Mesenchymal stem cell (in vitro differentiated cells and primary cell): ENCODE results near the gene SPAG8.

Source experiments
- DNase-seq: peaks from one replicate; pipeline ENCODE4 v3.0.0-alpha.2; 2013
- H2AFZ ChIP-seq: one replicate; pipeline ENCODE4 v1.6.1; 2013; ENCODE audit warnings: low read depth, mild to moderate bottlenecking, control low read depth, inconsistent platforms, low read length, moderate library complexity
- H2AK5ac ChIP-seq: 2 replicates; pipeline ENCODE4 v1.6.1; 2013; ENCODE audit warnings: low read length, moderate library complexity, mild to moderate bottlenecking, inconsistent platforms; ENCODE audit not compliant: severe bottlenecking
- H2BK120ac ChIP-seq: one replicate; pipeline ENCODE4 v1.6.1; 2013; ENCODE audit warnings: low read depth, mild to moderate bottlenecking, inconsistent platforms, low read length, moderate library complexity
- H2BK12ac ChIP-seq, 2 experiments: one replicate each; pipeline ENCODE4 v1.6.1; 2013; ENCODE audit warnings: inconsistent platforms in 2 of 2, low read length in 2 of 2, mild to moderate bottlenecking in 2 of 2, moderate library complexity in 2 of 2, control low read depth in 1 of 2
- H2BK15ac ChIP-seq: one replicate; pipeline ENCODE4 v1.6.1; 2013; ENCODE audit warnings: mild to moderate bottlenecking, low read depth, inconsistent platforms; ENCODE audit not compliant: poor library complexity, severe bottlenecking
- H2BK5ac ChIP-seq: 2 replicates; pipeline ENCODE4 v1.6.1; 2013; ENCODE audit warnings: low read depth, mild to moderate bottlenecking, low read length, control low read depth, inconsistent platforms; ENCODE audit not compliant: poor library complexity, severe bottlenecking
- H3K14ac ChIP-seq, 2 experiments: one replicate each; pipeline ENCODE4 v1.6.1; 2013; ENCODE audit warnings: inconsistent platforms in 2 of 2, low read length in 2 of 2, control low read depth in 1 of 2, mild to moderate bottlenecking in 1 of 2, moderate library complexity in 1 of 2
- H3K18ac ChIP-seq, 2 experiments: one replicate each; pipeline ENCODE4 v1.6.1; 2013; ENCODE audit warnings: inconsistent platforms in 2 of 2, low read length in 2 of 2, control low read depth in 1 of 2, low read depth in 1 of 2, mild to moderate bottlenecking in 1 of 2
- H3K23ac ChIP-seq, 2 experiments: one replicate each; pipeline ENCODE4 v1.6.1; 2013; ENCODE audit warnings: inconsistent platforms in 2 of 2, low read length in 2 of 2, mild to moderate bottlenecking in 2 of 2, moderate library complexity in 2 of 2, control low read depth in 1 of 2
- H3K27ac ChIP-seq: 2 replicates; pipeline ENCODE4 v1.5.1; 2013; ENCODE audit warnings: mild to moderate bottlenecking, moderate library complexity, low read length, control low read depth, inconsistent platforms; ENCODE audit not compliant: poor library complexity, severe bottlenecking
- H3K27me3 ChIP-seq, 2 experiments: 2 replicates each; pipeline versions ENCODE4 v1.6.1 to v1.7.0; 2013; ENCODE audit warnings: low read length in 2 of 2, mild to moderate bottlenecking in 2 of 2, moderate library complexity in 2 of 2, control low read depth in 1 of 2, inconsistent platforms in 1 of 2; ENCODE audit not compliant: control insufficient read depth in 1 of 2, insufficient read depth in 1 of 2
- H3K36me3 ChIP-seq, 2 experiments: 2 replicates each; pipeline versions ENCODE4 v1.6.1 to v1.7.0; 2013; ENCODE audit warnings: low read length in 2 of 2, control low read depth in 1 of 2, inconsistent platforms in 1 of 2, low read depth in 1 of 2, mild to moderate bottlenecking in 1 of 2; ENCODE audit not compliant: insufficient read depth in 2 of 2, control insufficient read depth in 1 of 2
- H3K4ac ChIP-seq, 2 experiments: one replicate each; pipeline ENCODE4 v1.6.1; 2013; ENCODE audit warnings: inconsistent platforms in 2 of 2, low read length in 2 of 2, mild to moderate bottlenecking in 2 of 2, moderate library complexity in 2 of 2, control low read depth in 1 of 2, low read depth in 1 of 2
- H3K4me1 ChIP-seq: 2 replicates; pipeline ENCODE4 v1.6.1; 2013; ENCODE audit warnings: low read depth, low read length, control low read depth; ENCODE audit not compliant: control insufficient read depth, insufficient read depth
- H3K4me2 ChIP-seq: 2 replicates; pipeline ENCODE4 v1.6.1; 2013; ENCODE audit warnings: low read length, mild to moderate bottlenecking, inconsistent platforms; ENCODE audit not compliant: poor library complexity, severe bottlenecking
- H3K4me3 ChIP-seq, 2 experiments: 2 replicates each; pipeline versions ENCODE4 v1.5.1 to v1.7.0; 2013; ENCODE audit warnings: low read length in 2 of 2, mild to moderate bottlenecking in 2 of 2, control low read depth in 1 of 2, low read depth in 1 of 2; ENCODE audit not compliant: insufficient read depth in 1 of 2
- H3K79me1 ChIP-seq: replicated peaks from 2 replicates; pipeline ENCODE4 v1.6.1; 2013; ENCODE audit warnings: mild to moderate bottlenecking, control low read depth, low read length, inconsistent platforms; ENCODE audit not compliant: poor library complexity, severe bottlenecking
- H3K9ac ChIP-seq: 2 replicates; pipeline ENCODE4 v1.7.0; 2013; ENCODE audit warnings: mild to moderate bottlenecking, low read length, moderate library complexity
- H3K9me3 ChIP-seq: 2 replicates; pipeline ENCODE4 v1.7.0; 2013; ENCODE audit warnings: mild to moderate bottlenecking, low read length; ENCODE audit not compliant: control insufficient read depth
- H4K8ac ChIP-seq: one replicate; pipeline ENCODE4 v1.6.1; 2013; ENCODE audit warnings: inconsistent platforms, mild to moderate bottlenecking, low read length, moderate library complexity
- H4K91ac ChIP-seq: one replicate; pipeline ENCODE4 v1.6.1; 2013; ENCODE audit warnings: mild to moderate bottlenecking, low read length, inconsistent platforms
- WGBS: methylation state at CpG from one replicate; pipeline ENCODE4 v1.1.7; 2013; ENCODE audit warnings: mixed read lengths; 5-methylcytosine and 5-hydroxymethylcytosine counted together

Gene SPAG8

DNA sequence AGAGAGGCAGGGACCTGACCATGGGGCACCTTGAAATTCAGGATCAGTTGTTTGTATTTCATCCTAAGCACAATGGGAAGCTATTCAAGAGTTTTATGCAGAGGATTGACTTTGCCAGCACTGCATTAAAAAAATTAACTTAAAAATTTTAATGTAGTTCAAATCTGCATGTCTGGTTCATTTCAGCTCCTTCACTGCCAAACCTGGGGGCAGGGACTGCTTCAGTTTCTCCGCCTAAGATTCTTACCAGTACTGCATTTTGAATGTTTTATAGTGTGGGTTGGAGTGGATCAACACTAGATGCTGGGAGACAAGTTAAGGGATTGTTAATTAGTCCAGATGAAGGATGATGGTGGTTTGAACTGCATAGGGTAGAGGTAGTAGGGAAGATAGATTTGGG is 42.3 kb downstream of the SPAG8 start:
- H3K27me3 ChIP-seq = no peaks in the 10 kb centered on the region
- H4K8ac ChIP-seq = no peak overlapping the region
- H3K18ac ChIP-seq = no peak overlapping the region
- WGBS = 97% methylated on average over 1 of the region's 1 CpG
- no peak overlapping the region for H2BK120ac ChIP-seq
- no peak overlapping the region for H3K4me2 ChIP-seq
- no peak overlapping the region for H2BK5ac ChIP-seq
- peaks cover 2% of the 10 kb centered on the region for H3K4me1 ChIP-seq
- no peak overlapping the region for H3K4ac ChIP-seq
- no peak overlapping the region for H4K91ac ChIP-seq
- no peak overlapping the region for H2BK12ac ChIP-seq
- no peaks in the 10 kb centered on the region for H3K9me3 ChIP-seq
- H3K27ac ChIP-seq = no peak overlapping the region
- H3K9ac ChIP-seq = no peak overlapping the region
- peaks cover 0 to 3% of the 10 kb centered on the region in 2 experiments for H3K36me3 ChIP-seq
- no peak overlapping the region for H2BK15ac ChIP-seq
- H2AFZ ChIP-seq = no peak overlapping the region
- no peak overlapping the region for H3K14ac ChIP-seq
- H3K4me3 ChIP-seq = no peak overlapping the region
- no peak overlapping the region for H3K23ac ChIP-seq
- no peak for DNase-seq
- no peak overlapping the region for H2AK5ac ChIP-seq
- H3K79me1 ChIP-seq = peaks cover 15% of the 10 kb centered on the region

DNA sequence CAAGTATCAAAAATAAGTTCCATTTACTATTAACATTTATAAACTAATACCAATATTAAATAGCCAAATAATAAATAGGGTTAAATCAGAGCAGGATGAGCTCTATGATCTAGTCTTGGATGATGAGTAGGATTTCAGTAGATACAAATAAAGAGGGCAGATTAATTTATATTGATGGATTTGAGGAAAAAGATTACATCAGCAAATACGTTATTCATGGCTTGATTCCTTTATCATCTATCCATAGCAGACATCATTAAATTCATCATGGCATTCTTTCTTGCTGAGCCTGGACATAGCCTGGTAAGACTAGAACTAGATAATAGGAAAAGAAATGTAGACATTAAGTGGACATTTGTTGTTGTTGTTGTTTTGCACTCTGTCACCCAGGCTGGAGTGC is 44.6 kb downstream of the SPAG8 start:
- Histone ChIP-seq H2BK120ac (no peak overlapping the region), H2AFZ (no peak overlapping the region), H3K4me3 (no peak overlapping the region), H3K4me2 (no peak overlapping the region), H3K9ac (no peak overlapping the region), H2BK5ac (no peak overlapping the region), H2BK12ac (no peak overlapping the region), H4K91ac (no peak overlapping the region), H2BK15ac (no peak overlapping the region), H3K27me3 (no peaks in the 10 kb centered on the region), H3K36me3 (peaks cover 0 to 3% of the 10 kb centered on the region in 2 experiments), H3K9me3 (no peaks in the 10 kb centered on the region), H3K79me1 (peaks cover 12% of the 10 kb centered on the region), H3K18ac (no peak overlapping the region), H3K14ac (no peak overlapping the region), H3K23ac (no peak overlapping the region), H4K8ac (no peak overlapping the region), H3K4ac (no peak overlapping the region), H3K4me1 (no peaks in the 10 kb centered on the region), H2AK5ac (no peak overlapping the region), H3K27ac (no peak overlapping the region)
- DNase-seq = no peak
- no CpG with 5 or more reads among the region's 1 CpG for WGBS

DNA sequence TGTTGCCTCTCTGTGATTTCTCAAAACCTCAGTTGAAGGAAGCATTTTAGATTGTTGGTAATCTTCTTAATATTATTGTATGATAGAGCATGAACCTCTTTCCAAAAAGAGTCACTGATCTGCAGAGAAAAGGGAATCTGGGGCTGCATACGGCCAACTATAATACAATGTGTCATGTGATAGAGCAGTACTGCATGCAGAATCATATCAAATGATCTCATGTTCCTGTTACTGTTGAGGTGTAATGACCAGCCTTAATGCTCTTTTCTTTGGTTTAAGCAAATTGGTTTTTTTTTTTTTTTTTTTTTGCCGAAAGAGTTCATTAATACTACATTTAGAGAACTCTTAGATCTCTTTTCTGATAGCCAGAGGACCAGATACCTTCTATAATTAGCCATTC is 45.1 kb downstream of the SPAG8 start:
- Histone ChIP-seq H2AFZ (no peak overlapping the region), H3K27ac (no peak overlapping the region)

DNA sequence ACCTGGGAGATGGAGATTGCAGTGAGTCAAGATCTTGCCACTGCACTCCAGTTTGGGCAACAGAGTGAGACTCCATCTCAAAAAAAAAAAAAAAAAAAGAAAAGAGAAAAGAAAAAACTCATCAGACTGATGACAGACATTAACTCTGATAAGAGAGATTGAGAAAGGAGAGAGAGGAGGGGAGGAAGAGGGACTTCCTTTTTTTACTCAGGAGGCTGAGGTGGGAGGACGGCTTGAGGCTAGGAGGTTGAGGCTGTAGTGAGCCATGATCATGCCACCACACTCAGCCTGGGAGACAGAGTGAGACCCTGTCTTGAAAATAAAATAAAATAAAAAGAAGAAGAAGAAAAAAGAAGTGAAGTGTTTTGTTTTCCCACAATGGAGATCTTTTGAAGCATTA is 48.3 kb downstream of the SPAG8 start:
- H2AK5ac ChIP-seq = no peak overlapping the region
- H3K23ac ChIP-seq = no peak overlapping the region
- H3K27ac ChIP-seq = no peak overlapping the region
- H4K91ac ChIP-seq = no peak overlapping the region
- H3K4me1 ChIP-seq = peaks cover 4% of the 10 kb centered on the region
- no peak for DNase-seq
- no peak overlapping the region for H3K4me2 ChIP-seq
- peaks cover 0 to under 1% of the 10 kb centered on the region in 2 experiments for H3K36me3 ChIP-seq
- WGBS = 92% methylated on average over 1 of the region's 1 CpG
- H2BK12ac ChIP-seq = no peak overlapping the region
- H2BK120ac ChIP-seq = no peak overlapping the region
- H3K18ac ChIP-seq = no peak overlapping the region
- no peak overlapping the region for H2BK15ac ChIP-seq
- no peak overlapping the region for H3K14ac ChIP-seq
- no peak overlapping the region for H2BK5ac ChIP-seq
- H3K27me3 ChIP-seq = no peaks in the 10 kb centered on the region
- no peak overlapping the region for H4K8ac ChIP-seq
- H3K4me3 ChIP-seq = no peak overlapping the region
- H3K9ac ChIP-seq = no peak overlapping the region
- H3K4ac ChIP-seq = no peak overlapping the region
- peaks cover 15% of the 10 kb centered on the region for H3K79me1 ChIP-seq
- H3K9me3 ChIP-seq = no peaks in the 10 kb centered on the region
- no peak overlapping the region for H2AFZ ChIP-seq

More for the DNA sequence above, 45.1 kb downstream of the SPAG8 start:
- Histone ChIP-seq H2BK12ac (no peak overlapping the region), H3K36me3 (peaks cover 0 to 3% of the 10 kb centered on the region in 2 experiments), H4K8ac (no peak overlapping the region), H2BK5ac (no peak overlapping the region), H3K4ac (no peak overlapping the region), H3K18ac (no peak overlapping the region), H3K23ac (no peak overlapping the region), H3K9me3 (no peaks in the 10 kb centered on the region), H3K14ac (no peak overlapping the region), H3K27me3 (no peaks in the 10 kb centered on the region), H3K79me1 (peaks cover 15% of the 10 kb centered on the region), H2BK15ac (no peak overlapping the region), H3K4me3 (no peak overlapping the region), H3K4me2 (no peak overlapping the region), H2BK120ac (no peak overlapping the region), H3K9ac (no peak overlapping the region), H4K91ac (no peak overlapping the region), H3K4me1 (no peaks in the 10 kb centered on the region), H2AK5ac (no peak overlapping the region)
- 100% methylated on average over 1 of the region's 2 CpGs for WGBS
- DNase-seq = no peak
